ENCODE measurements around the gene IP6K3.

DNA sequence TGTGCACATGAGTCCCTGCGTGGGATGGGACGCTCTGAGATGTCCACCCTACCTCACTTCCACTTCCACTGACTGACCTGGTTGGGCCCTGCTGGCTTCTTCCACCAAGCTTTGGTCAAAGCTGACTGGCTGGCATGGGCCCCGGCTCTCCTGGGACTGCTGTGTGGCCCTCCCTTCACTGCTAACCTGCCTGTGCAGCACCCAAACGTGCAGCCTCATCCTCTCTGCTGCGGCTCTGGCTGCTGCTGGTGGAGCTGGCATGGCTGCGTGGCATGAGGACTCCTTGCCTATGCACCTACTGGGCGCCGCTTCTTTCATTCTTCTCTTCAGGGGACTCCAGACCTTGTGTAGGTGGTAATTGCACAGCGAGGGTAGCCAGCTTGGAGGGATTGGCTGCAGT lies 18.7 kb upstream of the IP6K3 start:
- TF ChIP-seq CTCF (IDR thresholded peaks at IDR 0.05) (no peak), POLR2A (IDR thresholded peaks at IDR 0.05) (no peak)
